Measurements from ENCODE around the gene OSBPL2. TPM values are rescaled to one million over a fixed set of nuclear protein-coding genes. Genes with fewer than 3 reads are reported as not detected.

OSBPL2 gene
- polyA plus RNA-seq, 1 experiment: 20.5 TPM

DNA sequence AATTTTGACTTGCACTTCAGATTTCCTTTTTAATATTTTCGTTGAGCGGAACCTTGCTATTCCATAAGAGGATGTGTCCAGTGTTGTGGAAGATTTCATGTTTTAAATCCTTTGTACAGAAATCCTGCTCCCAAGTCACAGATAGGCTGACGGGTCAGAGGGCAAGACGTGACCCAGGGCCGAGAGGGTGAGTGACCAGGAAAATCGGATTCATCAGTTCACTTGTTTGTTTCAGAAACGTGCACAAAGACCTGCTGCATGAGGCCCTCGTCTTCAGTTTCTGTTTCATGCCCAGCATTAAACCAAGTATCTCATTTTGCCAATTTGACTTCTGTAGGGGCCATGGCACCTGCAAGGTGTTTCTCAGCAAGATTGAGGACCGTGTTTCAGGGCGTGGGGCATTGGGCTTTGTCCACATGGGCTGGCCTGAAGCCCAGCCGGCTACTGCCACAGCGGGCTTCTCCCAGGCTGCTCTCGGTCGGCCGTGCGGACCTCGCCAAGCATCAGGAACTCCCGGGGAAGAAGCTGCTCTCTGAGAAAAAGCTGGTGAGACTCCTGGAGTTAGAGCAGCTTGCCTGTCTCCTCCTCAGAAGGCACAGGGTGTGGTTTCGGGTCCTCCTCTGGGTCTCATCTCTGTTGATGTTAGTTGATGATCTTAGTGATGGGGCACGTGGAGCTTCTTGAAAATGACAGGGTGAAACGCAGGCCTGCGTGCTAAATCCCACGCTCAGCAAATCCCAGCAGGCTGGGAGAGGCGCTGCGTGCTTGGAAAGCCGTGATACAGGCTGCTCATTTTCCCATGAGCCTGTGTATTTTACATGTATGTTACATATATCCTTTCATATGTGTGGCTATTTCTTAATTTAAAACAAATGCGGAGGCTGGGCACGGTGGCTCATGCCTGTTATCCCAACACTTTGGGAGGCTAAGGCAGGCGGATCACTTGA lies 45.0 kb upstream of the OSBPL2 start:
- DNase-seq (ENCODE audit: low read depth): no peak
- ChIA-PET CTCF (no interaction called here), POLR2A (no interaction called here)
- no peak overlapping the region for H3K4me3 ChIP-seq (ENCODE audit: low read depth, low read length)
- TF ChIP-seq, protein P1, sequence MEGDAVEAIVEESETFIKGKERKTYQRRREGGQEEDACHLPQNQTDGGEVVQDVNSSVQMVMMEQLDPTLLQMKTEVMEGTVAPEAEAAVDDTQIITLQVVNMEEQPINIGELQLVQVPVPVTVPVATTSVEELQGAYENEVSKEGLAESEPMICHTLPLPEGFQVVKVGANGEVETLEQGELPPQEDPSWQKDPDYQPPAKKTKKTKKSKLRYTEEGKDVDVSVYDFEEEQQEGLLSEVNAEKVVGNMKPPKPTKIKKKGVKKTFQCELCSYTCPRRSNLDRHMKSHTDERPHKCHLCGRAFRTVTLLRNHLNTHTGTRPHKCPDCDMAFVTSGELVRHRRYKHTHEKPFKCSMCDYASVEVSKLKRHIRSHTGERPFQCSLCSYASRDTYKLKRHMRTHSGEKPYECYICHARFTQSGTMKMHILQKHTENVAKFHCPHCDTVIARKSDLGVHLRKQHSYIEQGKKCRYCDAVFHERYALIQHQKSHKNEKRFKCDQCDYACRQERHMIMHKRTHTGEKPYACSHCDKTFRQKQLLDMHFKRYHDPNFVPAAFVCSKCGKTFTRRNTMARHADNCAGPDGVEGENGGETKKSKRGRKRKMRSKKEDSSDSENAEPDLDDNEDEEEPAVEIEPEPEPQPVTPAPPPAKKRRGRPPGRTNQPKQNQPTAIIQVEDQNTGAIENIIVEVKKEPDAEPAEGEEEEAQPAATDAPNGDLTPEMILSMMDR (IDR thresholded peaks at IDR 0.05; ENCODE audit: insufficient read depth, low read depth, low read length): no peak
- no peaks in the 10 kb centered on the region for H3K27me3 ChIP-seq (ENCODE audit: control insufficient read depth, insufficient read depth, low read length)
- H3K36me3 ChIP-seq (ENCODE audit: control insufficient read depth, insufficient read depth, low read length): peaks cover 12% of the 10 kb centered on the region

DNA sequence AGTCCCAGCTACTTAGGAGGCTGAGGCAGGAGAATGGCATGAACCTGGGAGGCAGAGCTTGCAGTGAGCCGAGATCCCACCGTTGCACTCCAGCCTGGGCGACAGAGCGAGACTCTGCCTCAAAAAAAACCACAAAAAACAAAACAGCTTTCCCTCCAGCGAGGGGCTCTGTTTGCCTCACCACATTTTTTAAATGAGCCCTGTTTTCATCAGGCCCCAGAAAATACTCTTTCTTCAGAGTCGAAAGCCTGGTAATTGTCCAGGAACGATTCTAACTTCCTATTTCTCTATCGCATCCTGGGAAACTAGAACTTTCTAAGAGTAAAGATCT lies 43.3 kb upstream of the OSBPL2 start:
- Histone ChIP-seq H3K4me3 (ENCODE audit: low read depth, low read length) (no peak overlapping the region), H3K36me3 (ENCODE audit: control insufficient read depth, insufficient read depth, low read length) (peaks cover 17% of the 10 kb centered on the region), H3K27me3 (ENCODE audit: control insufficient read depth, insufficient read depth, low read length) (no peaks in the 10 kb centered on the region)
- ChIA-PET POLR2A (no interaction called here), CTCF (no interaction called here)
- TF ChIP-seq, protein P1 (IDR thresholded peaks at IDR 0.05; ENCODE audit: insufficient read depth, low read depth, low read length): no peak
- no peak for DNase-seq (ENCODE audit: low read depth)

GRCh38 chr20:62195736-62196135 lies 42.6 kb upstream of the OSBPL2 start:
- ChIA-PET CTCF (no interaction called here), POLR2A (no interaction called here)
- H3K27me3 ChIP-seq (ENCODE audit: control insufficient read depth, insufficient read depth, low read length): no peaks in the 10 kb centered on the region
- TF ChIP-seq, protein P1 (IDR thresholded peaks at IDR 0.05; ENCODE audit: insufficient read depth, low read depth, low read length): no peak
- peaks cover 21% of the 10 kb centered on the region for H3K36me3 ChIP-seq (ENCODE audit: control insufficient read depth, insufficient read depth, low read length)
- no peak for DNase-seq (ENCODE audit: low read depth)
- H3K4me3 ChIP-seq (ENCODE audit: low read depth, low read length): no peak overlapping the region

DNA sequence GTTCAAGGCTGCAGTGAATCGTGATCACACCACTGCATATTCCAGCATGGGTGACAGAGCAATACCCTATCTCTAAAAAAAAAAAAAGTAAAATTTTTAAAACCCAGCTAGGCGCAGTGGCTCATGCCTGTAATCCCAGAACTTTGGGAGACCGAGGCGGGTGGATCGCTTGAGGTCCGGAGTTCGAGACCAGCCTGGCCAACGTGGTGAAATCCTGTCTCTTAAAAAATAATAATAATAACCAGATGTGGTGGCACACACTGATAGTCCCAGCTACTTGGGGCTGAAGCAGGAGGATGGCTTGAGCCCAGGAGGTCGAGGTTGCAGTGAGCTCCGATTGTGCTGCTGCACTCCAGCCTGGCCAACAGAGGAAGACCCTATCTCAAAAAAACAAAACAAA lies 42.0 kb upstream of the OSBPL2 start:
- Histone ChIP-seq H3K27me3 (ENCODE audit: control insufficient read depth, insufficient read depth, low read length) (no peaks in the 10 kb centered on the region), H3K36me3 (ENCODE audit: control insufficient read depth, insufficient read depth, low read length) (peaks cover 24% of the 10 kb centered on the region), H3K4me3 (ENCODE audit: low read depth, low read length) (no peak overlapping the region)
- ChIA-PET POLR2A (no interaction called here), CTCF (no interaction called here)
- DNase-seq (ENCODE audit: low read depth): no peak
- TF ChIP-seq, protein P1 (IDR thresholded peaks at IDR 0.05; ENCODE audit: insufficient read depth, low read depth, low read length): no peak

GRCh38 chr20:62197311-62197710 lies 41.0 kb upstream of the OSBPL2 start:
- CTCF ChIA-PET: interaction anchor here (2.2 kb wide), 1 partner anchor 9 kb away, joined by 6 read pairs; no protein-coding TSS in a partner anchor
- TF ChIP-seq, protein P1 (IDR thresholded peaks at IDR 0.05; ENCODE audit: insufficient read depth, low read depth, low read length): no peak
- H3K36me3 ChIP-seq (ENCODE audit: control insufficient read depth, insufficient read depth, low read length): peaks cover 29% of the 10 kb centered on the region
- H3K4me3 ChIP-seq (ENCODE audit: low read depth, low read length): no peak overlapping the region
- POLR2A ChIA-PET: no interaction called here
- no peak for DNase-seq (ENCODE audit: low read depth)
- H3K27me3 ChIP-seq (ENCODE audit: control insufficient read depth, insufficient read depth, low read length): no peaks in the 10 kb centered on the region
